ENCODE data around the gene CHMP1B.

Gene CHMP1B

GRCh38 chr18:11902522-11903292 is 51.5 kb downstream of the CHMP1B start:
- no peak for DNase-seq (ENCODE audit: low read depth)

All from stimulated activated CD8-positive, alpha-beta memory T cell treated with anti-CD3 and anti-CD28 coated beads, Interleukin-15, amount 100 ng/mL, for 24 hours (primary cell).